IPS-20b (cell line): Measurements from ENCODE around the gene ALOX12B.
"Not testable (repeated sequence)": the region's sequence is repeated elsewhere in the genome, so short reads cannot be mapped to it uniquely, and the experiment has no call there.

Source experiments
- H3K27ac ChIP-seq: one replicate; pipeline ENCODE4 v1.5.1; 2013; ENCODE audit warnings: low read length
- H3K27me3 ChIP-seq: 2 replicates; pipeline ENCODE4 v1.6.1; 2013; ENCODE audit warnings: mild to moderate bottlenecking, low read length, inconsistent platforms; ENCODE audit not compliant: insufficient read depth
- H3K36me3 ChIP-seq: 2 replicates; pipeline ENCODE4 v1.6.1; 2013; ENCODE audit warnings: low read depth, mild to moderate bottlenecking, inconsistent platforms, low read length, moderate library complexity; ENCODE audit not compliant: insufficient read depth
- H3K4me1 ChIP-seq: 2 replicates; pipeline ENCODE4 v1.6.1; 2013; ENCODE audit warnings: mild to moderate bottlenecking, control low read depth, inconsistent platforms, low read length, moderate library complexity; ENCODE audit not compliant: insufficient read depth
- H3K4me3 ChIP-seq: 2 replicates; pipeline ENCODE4 v1.5.1; 2013; ENCODE audit warnings: mild to moderate bottlenecking, low read length, inconsistent platforms
- H3K9ac ChIP-seq: 2 replicates; pipeline ENCODE4 v1.6.1; 2013; ENCODE audit warnings: low read depth, mild to moderate bottlenecking, inconsistent platforms, low read length, moderate library complexity
- H3K9me3 ChIP-seq: 2 replicates; pipeline ENCODE4 v1.6.1; 2013; ENCODE audit warnings: mild to moderate bottlenecking, low read depth, low read length, inconsistent platforms; ENCODE audit not compliant: insufficient read depth

Gene ALOX12B

GRCh38 chr17:8025176-8025911 is 62.2 kb downstream of the ALOX12B start:
- Histone ChIP-seq H3K27ac (no peak overlapping the region), H3K9me3 (no peaks in the 10 kb centered on the region), H3K9ac (no peak overlapping the region), H3K4me3 (no peak overlapping the region), H3K36me3 (no peaks in the 10 kb centered on the region), H3K4me1 (no peaks in the 10 kb centered on the region; the same call in 1 of the 2 replicates), H3K27me3 (peaks cover 5% of the 10 kb centered on the region; the same call in 1 of the 2 replicates)

GRCh38 chr17:8024161-8024560 is 63.4 kb downstream of the ALOX12B start:
- not testable (repeated sequence) for H3K27ac ChIP-seq, H3K4me1 ChIP-seq, H3K9me3 ChIP-seq, H3K27me3 ChIP-seq, H3K9ac ChIP-seq, H3K4me3 ChIP-seq, H3K36me3 ChIP-seq
